ENCODE data around the gene FOXO3. TPM values are rescaled to one million over a fixed set of nuclear protein-coding genes. Genes with fewer than 3 reads are reported as not detected.
"Not testable (repeated sequence)": the region's sequence is repeated elsewhere in the genome, so short reads cannot be mapped to it uniquely, and the experiment has no call there.

Gene FOXO3
- total RNA-seq: 32.4 TPM
- long read RNA-seq, full-length matches to known transcripts: 99 of 143 reads
- long read RNA-seq, partial matches to known transcripts: 33 of 143 reads
- long read RNA-seq, other reads (novel, unspliced or antisense): 11 of 143 reads

- ATAC-seq (ENCODE audit: poor library complexity) (peak; percentile 69), DNase-seq (peak; percentile 95)
- intact Hi-C loops (cut with DNase I): loop anchor here (5.0 kb wide), 1 partner anchor 92 kb away; no protein-coding TSS in a partner anchor
Observed at GRCh38 chr6:108560463-108561308, at the start of gene FOXO3. Gene FOXO3, plus strand, starts transcription at chr6:108560917. Its CDS starts 292 bp downstream, at chr6:108561209.

GRCh38 chr6:108518714-108519576 is 41.8 kb upstream of the FOXO3 start:
- intact Hi-C loops (cut with DNase I): no loop called here
- DNase-seq (no peak), ATAC-seq (ENCODE audit: poor library complexity) (no peak)

GRCh38 chr6:108521616-108522107 is 39.1 kb upstream of the FOXO3 start:
- intact Hi-C loops (cut with DNase I): loop anchor here (10.0 kb wide), 1 partner anchor 407 kb away; no protein-coding TSS in a partner anchor
- ATAC-seq (ENCODE audit: poor library complexity) (no peak), DNase-seq (no peak)

DNA sequence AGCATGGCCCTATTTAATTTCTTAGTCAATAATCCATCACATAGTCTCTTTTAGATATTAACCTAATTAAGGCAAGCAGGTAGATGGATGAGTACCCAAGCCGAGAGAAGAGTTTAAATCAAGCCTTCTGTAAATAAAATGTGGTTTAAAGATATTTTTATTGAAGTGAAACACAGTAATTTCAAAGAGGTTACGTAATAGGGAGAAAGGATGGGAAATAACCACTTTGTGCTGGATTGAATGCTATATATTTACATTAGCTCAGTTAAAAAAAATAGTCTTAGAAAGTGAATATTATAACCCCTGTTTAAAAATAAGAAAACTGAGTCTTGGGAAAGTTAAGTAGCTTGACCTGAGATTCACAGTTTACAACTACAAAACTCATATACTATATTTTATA is 37.0 kb upstream of the FOXO3 start:
- intact Hi-C loops (cut with DNase I): loop anchor here (10.0 kb wide), 1 partner anchor 409 kb away; no protein-coding TSS in a partner anchor
- ATAC-seq (ENCODE audit: poor library complexity): no peak
- DNase-seq: no peak

- ATAC-seq (ENCODE audit: poor library complexity) (no peak), DNase-seq (no peak)
- intact Hi-C loops (cut with DNase I): loop anchor here (5.0 to 10.0 kb wide), 2 partner anchors 410 to 542 kb away; no protein-coding TSS in a partner anchor
Observed at GRCh38 chr6:108524528-108525248, 36.0 kb upstream of the FOXO3 start.

DNA sequence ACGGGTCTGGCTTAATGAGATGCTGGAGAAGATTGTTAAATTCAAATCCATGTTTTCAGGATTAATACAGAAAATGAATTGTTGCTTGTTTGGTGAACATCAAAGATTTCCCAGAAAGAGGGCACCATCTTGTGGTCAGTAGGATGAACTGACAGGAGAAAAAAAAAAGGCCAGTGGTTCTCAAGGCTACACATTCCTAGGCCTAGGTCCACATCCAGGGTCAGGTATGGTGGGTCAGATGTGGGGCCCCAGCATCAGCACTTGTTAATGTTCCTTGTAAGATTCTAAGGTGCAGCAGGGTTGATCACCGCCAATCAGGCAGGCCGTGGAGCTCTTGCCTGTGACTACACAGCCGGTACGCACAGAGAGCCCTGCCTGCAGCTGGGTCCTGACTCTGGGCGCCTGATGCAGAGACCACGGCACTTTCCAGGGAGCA is 34.0 kb upstream of the FOXO3 start:
- ATAC-seq (ENCODE audit: poor library complexity) (peak; percentile 66), DNase-seq (no peak)
- intact Hi-C loops (cut with DNase I): loop anchor here (5.0 to 10.0 kb wide), 2 partner anchors 412 to 544 kb away; no protein-coding TSS in a partner anchor

DNA sequence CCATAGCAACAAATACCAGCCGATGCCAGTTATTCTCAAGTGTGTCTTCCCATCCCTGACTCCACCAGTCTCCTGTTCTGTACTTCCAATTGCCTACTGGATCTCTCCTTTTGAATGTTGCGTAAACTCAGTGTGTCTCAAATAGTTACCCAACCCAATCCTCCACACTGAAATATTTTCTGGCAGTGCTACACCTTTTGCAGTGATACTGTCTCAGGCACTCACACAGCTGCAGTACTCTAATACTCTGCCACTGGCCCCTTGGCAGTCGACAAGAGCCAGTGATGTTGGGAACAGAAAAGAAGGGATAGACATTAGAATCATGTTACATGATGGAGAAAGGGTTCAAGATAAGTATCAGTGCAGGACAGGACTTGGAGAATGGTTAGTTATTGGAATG is 31.8 kb upstream of the FOXO3 start:
- ATAC-seq (ENCODE audit: poor library complexity): no peak

DNA sequence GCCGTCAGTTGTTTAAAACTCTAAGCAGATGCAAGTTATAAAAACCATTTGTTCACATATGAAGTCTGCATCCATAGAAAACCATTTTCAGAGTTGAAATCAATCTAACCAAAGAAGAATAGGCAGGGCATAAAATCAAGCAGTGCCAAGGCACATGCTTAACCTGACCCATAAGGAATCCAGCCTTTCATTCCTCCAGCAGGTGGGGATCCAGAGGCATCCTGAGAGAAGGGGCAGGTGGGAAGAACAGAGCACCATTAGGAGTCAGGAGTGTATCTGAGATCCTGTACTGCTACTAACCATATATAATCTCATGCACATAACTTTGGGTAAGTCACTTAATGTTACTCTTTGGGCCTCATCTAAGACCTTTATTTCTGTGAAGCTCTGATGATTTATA is 29.4 kb upstream of the FOXO3 start:
- no peak for ATAC-seq (ENCODE audit: poor library complexity)
- no peak for DNase-seq
- intact Hi-C loops (cut with DNase I): no loop called here

More for the DNA sequence above, 31.8 kb upstream of the FOXO3 start:
- DNase-seq: no peak
- intact Hi-C loops (cut with DNase I): loop anchor here (5.0 to 10.0 kb wide), 2 partner anchors 414 to 547 kb away; no protein-coding TSS in a partner anchor

DNA sequence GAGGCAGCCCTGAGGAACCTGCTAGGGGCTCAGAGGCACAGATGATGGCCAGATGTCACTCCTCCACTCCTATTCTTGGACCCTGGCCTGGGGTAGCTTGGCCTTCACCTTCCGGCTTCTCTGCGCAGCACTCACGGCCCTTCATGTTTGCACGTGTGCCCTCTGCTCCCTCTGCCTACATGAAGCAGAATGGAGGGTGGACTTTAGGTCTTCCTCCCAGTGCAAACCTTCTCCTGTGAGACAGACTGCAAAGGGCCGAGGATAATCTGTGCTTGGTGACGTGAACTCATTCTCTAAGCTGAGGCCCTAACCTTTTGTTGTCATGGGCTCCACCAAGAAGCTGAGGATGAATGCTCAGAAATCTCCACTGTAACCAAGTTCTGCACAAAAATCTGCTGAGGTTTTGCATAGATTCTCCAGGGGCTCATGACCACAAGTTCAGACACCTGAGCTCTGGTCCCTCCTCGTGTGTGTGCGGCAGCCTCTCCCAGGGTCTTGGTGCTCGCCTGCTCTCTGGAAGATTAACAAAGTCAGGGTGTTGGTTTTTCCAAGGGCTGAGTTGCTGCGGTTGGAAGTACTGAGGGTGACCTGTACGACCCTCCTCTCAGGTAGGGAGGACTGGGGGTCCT is 25.5 kb upstream of the FOXO3 start:
- intact Hi-C loops (cut with DNase I): no loop called here
- DNase-seq (no peak), ATAC-seq (ENCODE audit: poor library complexity) (no peak)

- DNase-seq; intact Hi-C loops (cut with DNase I); ATAC-seq (ENCODE audit: poor library complexity): not testable (repeated sequence)
Observed at GRCh38 chr6:108535920-108536535, 24.7 kb upstream of the FOXO3 start.

DNA sequence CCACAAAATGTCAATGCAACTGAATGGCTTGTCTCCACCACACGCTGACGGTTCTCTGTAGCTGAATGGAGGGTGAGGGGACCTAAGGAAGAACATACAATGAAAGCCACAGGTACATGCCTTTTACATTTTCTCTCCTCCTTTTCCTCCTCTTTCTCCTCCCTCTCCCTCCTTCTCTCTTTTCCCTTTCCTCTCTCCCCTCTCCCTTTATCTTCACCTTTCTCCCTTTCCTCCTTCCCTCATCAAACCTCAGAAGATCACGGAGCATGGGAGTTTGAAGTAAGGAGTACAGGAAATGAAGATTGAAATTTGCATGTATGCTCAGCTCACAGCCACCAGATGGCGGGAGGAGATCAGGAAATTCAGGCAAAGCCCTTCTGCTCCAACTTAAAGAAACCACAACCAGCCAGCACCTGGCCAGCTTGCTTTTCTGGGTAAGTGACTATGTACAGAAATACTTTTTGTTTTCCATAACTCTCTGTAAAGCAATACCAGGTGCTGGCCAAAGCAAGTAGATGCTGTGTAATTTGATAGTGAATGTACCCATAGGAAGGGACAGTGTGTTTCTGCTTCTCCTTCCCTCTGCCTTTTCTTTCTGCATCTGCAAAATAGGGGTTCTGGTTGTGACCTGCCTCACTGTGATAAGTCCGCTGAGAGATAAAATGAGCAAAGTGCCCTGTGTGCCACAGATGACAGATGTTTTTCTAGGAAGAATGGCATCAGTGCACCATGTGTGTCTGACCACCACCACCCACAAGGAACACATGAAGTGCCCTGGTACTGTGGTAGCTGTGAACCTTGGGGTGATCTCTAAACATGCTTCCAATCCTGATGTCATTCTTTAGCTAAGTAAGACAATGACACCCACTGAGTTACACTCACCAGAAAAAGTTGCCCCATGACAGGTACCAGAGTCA is 18.6 kb upstream of the FOXO3 start:
- intact Hi-C loops (cut with DNase I): loop anchor here (2.0 to 5.0 kb wide), 4 partner anchors 240 to 530 kb away; no protein-coding TSS in a partner anchor
- DNase-seq (peak; percentile 67), ATAC-seq (ENCODE audit: poor library complexity) (peak; percentile 91)

DNA sequence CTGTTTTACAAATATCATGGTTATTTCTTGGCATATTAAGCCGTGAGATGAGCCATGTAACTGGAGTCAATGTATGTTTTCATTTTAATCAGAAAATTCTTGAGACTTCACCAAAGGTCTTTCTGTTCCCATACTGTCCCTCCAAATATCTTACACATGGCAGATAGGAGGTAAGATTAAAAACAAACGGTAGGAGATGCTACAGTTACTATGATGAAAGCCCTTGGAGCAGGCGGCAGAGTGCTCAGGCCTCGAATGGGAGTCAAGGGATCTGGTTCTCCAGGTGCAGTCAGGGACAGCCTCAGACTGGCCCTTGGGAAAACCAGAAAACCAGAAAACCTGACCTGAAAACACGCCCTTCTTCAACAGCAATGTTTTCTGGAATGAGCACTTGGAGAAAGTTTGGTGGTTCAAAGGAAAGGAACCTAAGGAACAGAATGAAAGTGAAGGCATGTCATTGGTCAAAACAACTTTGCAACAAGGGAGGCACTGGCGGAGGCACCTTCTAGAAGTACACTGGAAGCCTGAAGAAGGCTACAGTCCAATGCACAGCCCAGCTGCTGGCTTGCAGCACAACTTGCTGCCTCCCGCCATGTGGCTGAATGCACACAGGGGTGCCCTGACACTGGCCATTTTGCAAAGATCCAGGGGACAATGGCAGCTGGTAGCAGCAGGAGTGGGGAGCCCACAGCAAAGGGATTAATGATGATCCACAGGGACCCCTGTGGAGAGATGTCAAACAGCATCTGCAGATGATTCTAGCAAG is 17.4 kb upstream of the FOXO3 start:
- no peak for DNase-seq
- intact Hi-C loops (cut with DNase I): loop anchor here (2.0 to 5.0 kb wide), 4 partner anchors 239 to 529 kb away; no protein-coding TSS in a partner anchor
- no peak for ATAC-seq (ENCODE audit: poor library complexity)

DNA sequence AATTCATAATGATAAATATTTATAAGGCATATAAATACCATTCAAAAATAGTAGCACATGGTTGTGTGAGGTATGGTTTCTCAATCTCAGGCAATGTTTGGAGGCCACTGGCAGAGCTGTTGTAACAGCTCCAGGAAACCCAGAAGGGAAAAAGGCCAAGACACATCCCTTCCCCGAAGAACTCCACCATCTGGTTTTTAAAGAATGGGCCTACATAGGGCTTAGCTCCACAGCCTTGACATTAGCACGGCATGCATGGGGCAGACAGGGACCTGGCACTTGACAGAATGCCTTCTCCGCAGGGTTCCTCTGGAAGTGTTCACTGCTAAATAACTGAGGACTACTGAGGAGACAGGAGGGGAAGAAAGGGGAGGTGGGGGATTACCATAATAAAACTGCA is 16.1 kb upstream of the FOXO3 start:
- no peak for DNase-seq
- ATAC-seq (ENCODE audit: poor library complexity): no peak
- intact Hi-C loops (cut with DNase I): loop anchor here (5.0 kb wide), 3 partner anchors 238 to 528 kb away; no protein-coding TSS in a partner anchor

DNA sequence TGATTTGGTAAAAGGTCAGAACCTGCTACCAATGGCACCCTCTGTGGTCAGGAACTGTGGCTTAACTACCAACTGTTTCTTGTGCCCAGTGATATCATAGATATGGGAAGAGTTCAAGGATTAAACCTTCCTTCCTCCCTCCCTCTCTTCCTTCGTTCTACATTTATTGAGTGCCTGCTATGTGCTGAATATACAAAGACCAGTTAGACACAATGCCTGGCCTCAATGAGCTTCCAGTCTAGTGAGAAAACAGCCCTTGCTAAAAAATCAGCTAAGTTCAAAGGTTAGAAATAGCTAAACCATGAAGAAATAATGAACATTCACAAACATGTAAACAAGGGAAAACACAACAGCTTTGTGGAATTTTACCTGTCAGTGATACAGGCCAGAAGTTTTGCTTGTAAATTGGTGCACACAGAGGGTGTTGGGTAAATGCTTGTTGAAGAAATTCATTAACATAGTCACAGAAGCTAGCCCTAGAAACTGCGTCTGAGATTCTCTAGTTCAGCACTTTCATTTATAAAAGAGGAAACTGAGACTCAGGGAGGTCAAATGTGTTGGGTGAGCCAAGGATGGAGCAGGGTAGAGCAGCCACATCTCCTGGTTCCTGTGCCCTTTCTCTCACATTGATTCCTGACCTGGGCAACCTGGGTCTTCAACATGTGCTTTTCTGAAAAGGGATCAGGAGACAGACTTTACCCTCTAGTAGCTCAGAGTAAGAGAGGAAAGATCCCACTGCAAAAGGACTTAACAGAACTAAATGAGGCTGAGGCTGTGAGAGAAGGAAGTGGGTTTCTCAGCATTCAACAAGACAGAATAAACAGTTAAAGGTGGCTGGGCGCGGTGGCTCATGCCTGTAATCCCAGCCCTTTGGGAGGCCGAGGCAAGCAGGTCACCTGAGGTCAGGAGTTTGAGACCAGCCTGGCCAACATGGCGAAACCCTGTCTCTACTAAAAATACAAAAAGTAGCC is 14.4 kb upstream of the FOXO3 start:
- peak; percentile 31 for ATAC-seq (ENCODE audit: poor library complexity)
- no peak for DNase-seq
- intact Hi-C loops (cut with DNase I): no loop called here

All from Right ventricle myocardium superior (tissue), 1 donor.